Osteoblast (primary cell): ENCODE measurements around the gene PGAM2. TPM values are rescaled to one million over a fixed set of nuclear protein-coding genes. Genes with fewer than 3 reads are reported as not detected.

Experiments
- DNase-seq: peaks from one replicate; pipeline ENCODE4 v3.0.0; 2011; ENCODE audit warnings: low spot score, mixed read lengths; ENCODE audit not compliant: insufficient read length; ENCODE audit errors: missing footprints
- H2AFZ ChIP-seq: 2 replicates; pipeline ENCODE4 v1.6.0; 2011; ENCODE audit warnings: mild to moderate bottlenecking, low read length
- H3K27ac ChIP-seq: 2 replicates; pipeline ENCODE4 v1.5.1; 2011; ENCODE audit warnings: mild to moderate bottlenecking, low read depth, low read length, moderate library complexity
- H3K27me3 ChIP-seq: 2 replicates; pipeline ENCODE4 v1.6.0; 2012; ENCODE audit warnings: mild to moderate bottlenecking, control low read depth, inconsistent platforms, low read length, moderate library complexity; ENCODE audit not compliant: insufficient read depth
- H3K36me3 ChIP-seq: 2 replicates; pipeline ENCODE4 v1.5.1; 2011; ENCODE audit warnings: mild to moderate bottlenecking, low read length, control low read depth, moderate library complexity; ENCODE audit not compliant: insufficient read depth
- H3K4me1 ChIP-seq: 2 replicates; pipeline ENCODE4 v1.5.1; 2011; ENCODE audit warnings: mild to moderate bottlenecking, low read length, control low read depth, moderate library complexity; ENCODE audit not compliant: insufficient read depth
- H3K4me2 ChIP-seq: 2 replicates; pipeline ENCODE4 v1.6.0; 2011; ENCODE audit warnings: mild to moderate bottlenecking, low read length; ENCODE audit not compliant: insufficient read depth
- H3K4me3 ChIP-seq: fragments of 200-600 bp; sonication (generic); 3 replicates; pipeline ENCODE4 v1.5.1; 2012; ENCODE audit warnings: mild to moderate bottlenecking, low read length, inconsistent platforms; ENCODE audit not compliant: insufficient read depth
- H3K79me2 ChIP-seq: 2 replicates; pipeline ENCODE4 v1.6.0; 2012; ENCODE audit warnings: mild to moderate bottlenecking, low read length, control low read depth, inconsistent platforms; ENCODE audit not compliant: insufficient read depth
- H3K9me3 ChIP-seq: 2 replicates; pipeline ENCODE4 v1.5.1; 2011; ENCODE audit warnings: low read depth, low read length, control low read depth
- H4K20me1 ChIP-seq: 2 replicates; pipeline ENCODE4 v1.6.0; 2012; ENCODE audit warnings: mild to moderate bottlenecking, low read length, control low read depth; ENCODE audit not compliant: insufficient read depth
- CTCF ChIP-seq: IDR thresholded peaks from 2 replicates; pipeline ENCODE4 v1.5.1; 2011; ENCODE audit warnings: mild to moderate bottlenecking, low read depth, low read length, moderate library complexity; ENCODE audit errors: extremely low read depth
- total RNA-seq: library from RNA; depleted of rRNA; stranded (reverse); fragments of >200 nt; gene quantifications from 2 replicates; pipeline ENCODE4 v1.2.3, GENCODE V29; 2012

The PGAM2 gene
- total RNA-seq, 1 donor, result 0.36 TPM

GRCh38 chr7:44062180-44062902 is 3.0 kb downstream of the PGAM2 start:
- no peak overlapping the region for H2AFZ ChIP-seq
- H3K27ac ChIP-seq, result no peak overlapping the region
- peak; percentile 52 for DNase-seq
- no peaks in the 10 kb centered on the region for H3K79me2 ChIP-seq
- peaks cover 8% of the 10 kb centered on the region for H3K4me1 ChIP-seq
- H3K4me3 ChIP-seq, result no peak overlapping the region
- no peaks in the 10 kb centered on the region for H3K27me3 ChIP-seq
- H4K20me1 ChIP-seq, result peaks cover 26% of the 10 kb centered on the region
- no peaks in the 10 kb centered on the region for H3K9me3 ChIP-seq
- no peak overlapping the region for H3K4me2 ChIP-seq
- no peak for TF ChIP-seq CTCF
- H3K36me3 ChIP-seq, result peaks cover 47% of the 10 kb centered on the region

GRCh38 chr7:44061645-44062179 is 3.7 kb downstream of the PGAM2 start:
- no peaks in the 10 kb centered on the region for H3K27me3 ChIP-seq
- no peaks in the 10 kb centered on the region for H3K9me3 ChIP-seq
- H3K4me2 ChIP-seq, result no peak overlapping the region
- H3K4me1 ChIP-seq, result peaks cover 8% of the 10 kb centered on the region
- DNase-seq, result peak; percentile 53
- peaks cover 53% of the 10 kb centered on the region for H3K36me3 ChIP-seq
- H4K20me1 ChIP-seq, result peaks cover 33% of the 10 kb centered on the region
- no peak overlapping the region for H3K4me3 ChIP-seq
- H2AFZ ChIP-seq, result no peak overlapping the region
- H3K27ac ChIP-seq, result no peak overlapping the region
- H3K79me2 ChIP-seq, result no peaks in the 10 kb centered on the region
- no peak for TF ChIP-seq CTCF

- no peak for TF ChIP-seq CTCF
- Histone ChIP-seq H3K79me2 (peaks cover 3% of the 10 kb centered on the region), H2AFZ (no peak overlapping the region), H3K9me3 (no peaks in the 10 kb centered on the region), H3K4me3 (no peak overlapping the region), H3K36me3 (peaks cover 59% of the 10 kb centered on the region), H3K27me3 (no peaks in the 10 kb centered on the region), H3K4me1 (peaks cover 8% of the 10 kb centered on the region), H3K27ac (no peak overlapping the region), H3K4me2 (no peak overlapping the region), H4K20me1 (peaks cover 39% of the 10 kb centered on the region)
- DNase-seq, result no peak
Observed at GRCh38 chr7:44060948-44061644, 4.3 kb downstream of the PGAM2 start.
